LNCAP (cell line): Measurements from ENCODE around the gene SRP68.

ENCODE experiments used
- TF ChIP-seq, protein P1 (sequence below): fragments of 450-650 bp; IDR thresholded peaks from 2 replicates; pipeline ENCODE4 v1.5.1; 2017; ENCODE audit warnings: mild to moderate bottlenecking

SRP68 gene

DNA sequence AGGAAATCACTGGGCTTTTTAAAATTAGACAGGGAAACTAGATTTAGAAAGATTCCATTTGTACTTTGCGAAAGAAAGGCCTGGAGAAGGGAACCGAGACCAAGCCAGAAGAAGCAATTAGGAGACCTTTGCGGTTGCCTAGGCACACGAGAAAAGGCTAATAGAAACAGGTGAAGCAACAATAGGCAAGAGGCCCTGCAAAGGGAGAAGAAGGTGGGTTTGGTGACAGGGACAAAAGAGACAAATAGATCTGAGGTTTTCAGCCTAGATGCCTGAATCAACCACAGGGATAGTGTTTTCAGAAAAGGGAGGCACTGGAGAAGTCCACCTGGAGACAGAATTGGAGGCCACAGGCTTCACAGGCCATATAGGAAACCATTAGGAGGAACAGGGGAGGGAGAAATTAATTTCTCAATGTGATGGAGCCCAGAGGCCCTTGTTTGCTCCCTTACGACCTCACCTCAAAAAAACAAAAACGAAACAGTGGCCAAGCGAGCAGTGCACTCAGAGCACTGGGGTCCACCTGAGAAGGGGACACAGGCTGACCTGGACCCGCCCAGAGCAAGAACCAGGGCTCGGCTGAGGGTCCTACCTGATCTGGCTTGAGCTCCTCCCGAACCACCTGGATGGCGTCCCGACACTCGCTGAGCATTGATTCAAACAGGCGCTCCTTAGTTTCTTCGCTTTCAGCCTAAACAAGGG lies 22.3 kb downstream of the SRP68 start:
- TF ChIP-seq, protein P1, sequence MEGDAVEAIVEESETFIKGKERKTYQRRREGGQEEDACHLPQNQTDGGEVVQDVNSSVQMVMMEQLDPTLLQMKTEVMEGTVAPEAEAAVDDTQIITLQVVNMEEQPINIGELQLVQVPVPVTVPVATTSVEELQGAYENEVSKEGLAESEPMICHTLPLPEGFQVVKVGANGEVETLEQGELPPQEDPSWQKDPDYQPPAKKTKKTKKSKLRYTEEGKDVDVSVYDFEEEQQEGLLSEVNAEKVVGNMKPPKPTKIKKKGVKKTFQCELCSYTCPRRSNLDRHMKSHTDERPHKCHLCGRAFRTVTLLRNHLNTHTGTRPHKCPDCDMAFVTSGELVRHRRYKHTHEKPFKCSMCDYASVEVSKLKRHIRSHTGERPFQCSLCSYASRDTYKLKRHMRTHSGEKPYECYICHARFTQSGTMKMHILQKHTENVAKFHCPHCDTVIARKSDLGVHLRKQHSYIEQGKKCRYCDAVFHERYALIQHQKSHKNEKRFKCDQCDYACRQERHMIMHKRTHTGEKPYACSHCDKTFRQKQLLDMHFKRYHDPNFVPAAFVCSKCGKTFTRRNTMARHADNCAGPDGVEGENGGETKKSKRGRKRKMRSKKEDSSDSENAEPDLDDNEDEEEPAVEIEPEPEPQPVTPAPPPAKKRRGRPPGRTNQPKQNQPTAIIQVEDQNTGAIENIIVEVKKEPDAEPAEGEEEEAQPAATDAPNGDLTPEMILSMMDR, result no peak

DNA sequence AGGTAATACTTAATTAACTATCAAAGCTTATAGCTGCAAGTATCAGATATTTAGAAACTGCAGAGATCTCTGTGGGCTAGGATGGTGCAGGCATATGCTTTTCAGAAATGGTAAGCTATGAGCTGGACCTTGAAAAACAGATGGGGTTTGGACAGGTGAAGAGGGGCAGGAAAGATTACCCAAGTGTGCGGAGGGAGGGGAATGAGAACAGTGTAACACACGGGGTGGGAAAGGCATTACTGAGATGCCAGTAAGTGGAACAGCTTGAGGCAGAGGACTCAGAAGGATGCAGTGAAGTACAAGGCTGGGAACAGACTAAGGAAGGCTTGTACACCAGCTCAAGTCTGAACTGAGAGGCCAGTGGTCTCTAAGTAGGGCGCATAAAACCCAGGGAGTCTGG lies 23.1 kb downstream of the SRP68 start:
- TF ChIP-seq, protein P1, result no peak

DNA sequence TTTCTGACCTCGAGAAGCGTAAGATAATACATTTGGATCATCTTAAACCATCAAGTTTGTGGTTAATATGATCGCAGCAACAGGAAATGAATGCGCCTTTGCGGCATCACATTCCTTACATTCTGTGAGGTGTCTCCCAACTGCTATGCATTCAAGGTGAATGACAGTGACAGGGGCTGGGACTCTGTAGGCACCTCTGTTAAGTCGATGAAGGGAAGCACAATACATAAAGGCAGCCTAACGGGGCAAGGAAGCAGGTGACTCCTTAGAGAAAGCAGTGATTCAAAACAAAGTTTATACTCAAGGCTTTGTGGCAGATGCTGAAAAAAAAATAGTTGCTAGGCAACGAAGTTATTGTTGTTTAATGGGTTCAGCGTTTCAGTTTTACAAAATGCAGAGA lies 23.6 kb downstream of the SRP68 start:
- TF ChIP-seq, protein P1, result no peak

DNA sequence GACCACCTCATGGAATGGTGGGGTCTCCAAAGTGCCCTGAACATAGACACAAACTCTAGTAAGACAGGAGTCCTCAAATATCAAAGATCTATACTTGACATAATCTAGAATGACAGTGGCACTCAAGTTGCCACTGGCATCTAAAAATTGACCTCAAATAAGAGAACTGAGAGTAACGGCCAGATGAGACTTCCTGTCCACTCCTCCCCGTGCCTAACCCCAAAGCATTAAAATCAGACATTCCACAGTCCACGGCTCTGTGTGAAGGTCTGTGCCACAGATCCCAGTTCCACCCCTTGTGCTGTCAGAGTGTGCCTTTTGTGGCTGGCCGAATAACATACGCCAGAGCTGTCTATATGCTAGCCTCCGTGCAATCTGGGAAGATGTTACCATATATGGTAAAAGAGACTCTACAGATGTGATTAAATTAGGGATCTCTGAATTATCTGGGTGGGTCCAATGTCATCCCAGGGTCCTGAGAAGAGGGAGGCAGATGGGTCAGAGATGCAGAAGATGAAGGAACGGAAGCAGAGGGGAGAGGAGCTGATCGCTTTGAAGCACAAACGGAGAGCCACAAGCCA lies 24.2 kb downstream of the SRP68 start:
- TF ChIP-seq, protein P1, result no peak

DNA sequence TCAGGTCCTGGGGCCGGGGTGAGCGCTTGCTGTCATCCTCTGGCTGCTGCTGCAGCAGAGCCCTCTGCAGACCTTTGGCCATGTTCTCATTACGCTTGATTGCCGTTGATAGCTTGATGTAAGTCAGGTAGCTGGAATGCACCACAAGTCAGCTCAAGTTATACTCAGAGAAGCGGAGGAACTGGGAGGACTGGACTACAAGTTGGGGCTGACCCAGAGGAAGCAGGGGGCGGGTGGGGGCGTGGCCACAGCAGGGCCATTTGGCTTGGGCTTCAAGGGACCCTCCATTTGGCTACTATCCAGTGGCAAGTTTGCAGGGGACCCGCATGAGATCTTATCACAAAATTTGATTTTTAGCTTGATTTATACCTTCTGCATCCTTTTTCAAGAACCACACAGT lies 26.3 kb downstream of the SRP68 start:
- TF ChIP-seq, protein P1, result no peak

DNA sequence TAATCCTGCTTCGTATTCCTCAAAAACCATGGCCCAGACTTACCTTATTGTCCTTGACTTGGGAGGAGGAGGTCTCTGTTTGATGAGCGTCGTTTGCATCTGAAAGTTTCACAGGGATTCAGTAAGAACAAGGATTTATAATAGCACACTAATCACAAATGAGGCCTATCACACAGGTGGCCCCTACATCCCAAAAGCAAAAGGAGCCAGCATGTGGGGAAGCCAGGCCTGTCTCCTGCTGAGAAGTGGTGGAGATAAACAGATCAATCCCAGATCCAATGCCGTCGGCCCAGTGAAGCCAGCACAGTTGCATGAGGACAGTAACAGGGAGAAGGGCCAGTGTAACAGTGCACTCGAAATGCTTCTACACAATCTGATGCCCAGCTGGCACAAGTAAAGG lies 31.9 kb downstream of the SRP68 start:
- TF ChIP-seq, protein P1, result no peak

DNA sequence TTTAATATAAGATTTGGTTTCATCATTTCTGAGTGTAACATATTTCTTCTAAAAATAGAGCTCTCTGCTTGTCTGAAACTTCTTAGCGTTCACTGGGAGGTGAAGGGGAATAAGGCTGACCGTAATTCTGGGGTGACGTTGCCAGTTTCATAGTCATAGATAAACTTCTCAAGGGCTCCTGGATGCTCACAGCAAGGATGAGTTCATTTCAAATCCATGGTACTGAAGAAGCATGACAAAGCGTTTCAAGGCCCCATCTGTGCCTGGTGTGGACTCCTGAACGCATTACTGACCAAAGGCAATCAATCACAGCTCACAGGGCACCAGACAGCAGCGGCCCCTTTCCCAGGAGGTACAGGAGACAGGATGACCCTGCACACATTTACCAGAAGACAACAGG lies 33.2 kb downstream of the SRP68 start:
- TF ChIP-seq, protein P1, result no peak
